VCaP (cell line): ENCODE results near the gene CUL3.
A peak's percentile ranks its signal among the peaks of the same experiment; 100 is the strongest.

ENCODE experiments used
- H3K27ac ChIP-seq: fragments of 450-650 bp; 2 replicates; pipeline ENCODE4 v1.5.1; 2017
- TF ChIP-seq, protein P1 (sequence below): fragments of 450-650 bp; conservative IDR thresholded peaks from 2 replicates; pipeline ENCODE4 v1.5.1; 2017; ENCODE audit warnings: mild to moderate bottlenecking, moderate library complexity

The CUL3 gene

DNA sequence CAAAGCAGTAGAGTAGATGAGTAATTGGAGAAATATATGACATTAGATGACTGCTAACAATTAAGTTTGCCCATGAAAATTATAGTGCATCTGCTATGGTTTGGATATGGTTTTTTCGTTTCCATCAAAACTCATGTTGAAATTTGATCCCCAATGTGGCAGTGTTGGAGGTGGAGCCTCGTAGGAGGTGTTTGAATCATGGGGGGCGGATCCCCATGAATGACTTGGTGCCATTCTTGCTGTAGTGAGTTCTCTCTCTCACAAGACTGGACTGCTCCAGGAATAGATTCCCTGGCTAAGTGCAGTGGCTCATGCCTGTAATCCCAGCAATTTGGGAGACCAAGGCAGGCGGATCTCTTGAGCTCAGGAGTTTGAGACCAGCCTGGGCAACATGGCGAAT lies 9.7 kb upstream of the CUL3 start:
- no peak overlapping the region for H3K27ac ChIP-seq
- TF ChIP-seq, protein P1, sequence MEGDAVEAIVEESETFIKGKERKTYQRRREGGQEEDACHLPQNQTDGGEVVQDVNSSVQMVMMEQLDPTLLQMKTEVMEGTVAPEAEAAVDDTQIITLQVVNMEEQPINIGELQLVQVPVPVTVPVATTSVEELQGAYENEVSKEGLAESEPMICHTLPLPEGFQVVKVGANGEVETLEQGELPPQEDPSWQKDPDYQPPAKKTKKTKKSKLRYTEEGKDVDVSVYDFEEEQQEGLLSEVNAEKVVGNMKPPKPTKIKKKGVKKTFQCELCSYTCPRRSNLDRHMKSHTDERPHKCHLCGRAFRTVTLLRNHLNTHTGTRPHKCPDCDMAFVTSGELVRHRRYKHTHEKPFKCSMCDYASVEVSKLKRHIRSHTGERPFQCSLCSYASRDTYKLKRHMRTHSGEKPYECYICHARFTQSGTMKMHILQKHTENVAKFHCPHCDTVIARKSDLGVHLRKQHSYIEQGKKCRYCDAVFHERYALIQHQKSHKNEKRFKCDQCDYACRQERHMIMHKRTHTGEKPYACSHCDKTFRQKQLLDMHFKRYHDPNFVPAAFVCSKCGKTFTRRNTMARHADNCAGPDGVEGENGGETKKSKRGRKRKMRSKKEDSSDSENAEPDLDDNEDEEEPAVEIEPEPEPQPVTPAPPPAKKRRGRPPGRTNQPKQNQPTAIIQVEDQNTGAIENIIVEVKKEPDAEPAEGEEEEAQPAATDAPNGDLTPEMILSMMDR: no peak

GRCh38 chr2:224591220-224591619 lies 6.1 kb upstream of the CUL3 start:
- TF ChIP-seq, protein P1: no peak
- H3K27ac ChIP-seq: no peak overlapping the region

- peak overlapping the region; percentile 100 for H3K27ac ChIP-seq
- TF ChIP-seq, protein P1: no peak
Observed at GRCh38 chr2:224586127-224586695, 1.0 kb upstream of the CUL3 start.

- TF ChIP-seq, protein P1: no peak
- peak overlapping the region; percentile 100 for H3K27ac ChIP-seq
Observed at GRCh38 chr2:224584785-224585210, 365 bp downstream of the CUL3 start.

- H3K27ac ChIP-seq: peak overlapping the region; percentile 100
- TF ChIP-seq, protein P1: no peak
Observed at GRCh38 chr2:224584111-224584784, 915 bp downstream of the CUL3 start.

- H3K27ac ChIP-seq: peak overlapping the region; percentile 100; the same call in 1 of the 2 replicates
Observed at GRCh38 chr2:224583033-224583432, 2.1 kb downstream of the CUL3 start.

GRCh38 chr2:224580248-224580647 lies 4.9 kb downstream of the CUL3 start:
- H3K27ac ChIP-seq: peak overlapping the region; percentile 34; the same call in 1 of the 2 replicates

More at GRCh38 chr2:224580248-224580647, 4.9 kb downstream of the CUL3 start:
- TF ChIP-seq, protein P1: no peak
